Hepatocyte (in vitro differentiated cells): ENCODE measurements around the gene IGSF5.

Source experiments
- CTCF ChIP-seq: fragments of 200-600 bp; sonication (generic); IDR thresholded peaks from 2 replicates; pipeline ENCODE4 v1.5.1; 2016; ENCODE audit warnings: antibody characterized with exemption, mild to moderate bottlenecking; ENCODE audit not compliant: poor library complexity
- EZH2 ChIP-seq: fragments of 200-600 bp; sonication (generic); IDR thresholded peaks from 2 replicates; pipeline ENCODE4 v1.6.1; 2016; ENCODE audit warnings: antibody characterized with exemption, mild to moderate bottlenecking, borderline replicate concordance

GRCh38 chr21:39812983-39813382 is 68.0 kb downstream of the IGSF5 start:
- TF ChIP-seq CTCF, result no peak
- TF ChIP-seq EZH2, result no peak
